ENCODE results near the gene F12. TPM values are rescaled to one million over a fixed set of nuclear protein-coding genes. Genes with fewer than 3 reads are reported as not detected.
"Not testable (repeated sequence)": the region's sequence is repeated elsewhere in the genome, so short reads cannot be mapped to it uniquely, and the experiment has no call there.

The F12 gene
- total RNA-seq, 1 experiment from 2014 or later = 2.4 TPM

GRCh38 chr5:177432143-177432838 is 22.9 kb upstream of the F12 start:
- no peak for DNase-seq (ENCODE audit: low read depth)

- no peak for DNase-seq (ENCODE audit: low read depth)
Observed at GRCh38 chr5:177431317-177432142, 22.2 kb upstream of the F12 start.

DNA sequence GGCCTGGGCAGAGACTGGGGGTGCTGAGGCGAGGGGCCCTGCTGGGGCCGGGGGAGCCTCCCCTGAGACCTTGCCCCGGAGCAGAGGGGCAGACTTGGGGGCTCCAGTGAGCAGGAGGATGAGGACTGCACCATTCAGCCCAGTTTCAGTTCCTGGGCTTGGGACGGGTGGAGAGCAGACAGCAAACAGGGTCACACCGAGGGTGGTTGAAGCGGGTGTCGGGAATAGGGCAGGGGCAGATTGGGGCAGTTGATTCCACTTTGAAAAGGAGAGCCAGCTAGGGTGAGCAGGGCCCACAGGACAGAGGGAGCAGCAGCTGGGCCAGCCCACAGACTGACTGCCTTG is 21.6 kb upstream of the F12 start:
- DNase-seq (ENCODE audit: low read depth) = no peak

DNA sequence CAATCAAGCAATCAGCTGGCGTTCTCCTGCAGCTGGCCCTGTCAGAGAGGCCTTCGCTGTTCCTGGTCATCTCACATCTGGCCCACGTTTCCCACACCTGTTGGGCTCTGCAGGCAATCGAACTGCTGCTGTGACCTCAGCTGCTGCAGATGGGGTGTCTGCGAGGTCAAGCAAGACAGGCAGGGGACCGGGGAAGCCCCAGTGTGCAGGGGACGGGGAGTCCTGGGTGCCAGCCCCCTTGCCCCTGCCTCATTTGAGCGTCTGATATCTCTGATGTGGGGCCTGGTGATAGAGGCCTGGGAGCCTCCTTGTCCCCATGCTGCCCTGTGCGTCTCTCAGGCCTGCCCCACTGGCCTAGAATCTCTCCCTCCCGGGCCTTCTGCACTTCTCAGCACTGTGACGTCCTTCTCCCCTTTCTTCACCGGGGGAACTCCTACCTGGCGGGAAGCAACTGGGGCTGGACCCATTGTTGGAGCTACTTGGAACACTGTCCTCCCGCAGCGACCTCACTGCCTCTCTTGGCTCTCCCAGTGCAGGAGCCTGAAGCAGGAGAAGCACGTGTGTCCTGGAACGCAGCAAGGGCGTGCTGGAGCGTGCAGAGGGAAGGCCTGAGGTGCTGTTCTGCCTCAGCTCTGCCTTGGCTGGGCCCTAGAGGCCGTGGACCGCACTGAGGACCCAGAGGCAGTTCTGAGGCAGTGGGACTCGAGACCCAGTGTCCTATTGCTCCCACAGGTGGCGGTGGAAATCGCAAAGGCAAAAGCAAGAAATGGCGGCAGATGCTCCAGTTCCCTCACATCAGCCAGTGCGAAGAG is 21.0 kb upstream of the F12 start:
- no peak for DNase-seq (ENCODE audit: low read depth)

- DNase-seq (ENCODE audit: low read depth) = no peak
Observed at GRCh38 chr5:177429248-177430040, 20.1 kb upstream of the F12 start.

- DNase-seq (ENCODE audit: low read depth) = no peak
Observed at GRCh38 chr5:177428574-177429217, 19.3 kb upstream of the F12 start.

- no peak for DNase-seq (ENCODE audit: low read depth)
Observed at GRCh38 chr5:177427919-177428573, 18.7 kb upstream of the F12 start.

DNA sequence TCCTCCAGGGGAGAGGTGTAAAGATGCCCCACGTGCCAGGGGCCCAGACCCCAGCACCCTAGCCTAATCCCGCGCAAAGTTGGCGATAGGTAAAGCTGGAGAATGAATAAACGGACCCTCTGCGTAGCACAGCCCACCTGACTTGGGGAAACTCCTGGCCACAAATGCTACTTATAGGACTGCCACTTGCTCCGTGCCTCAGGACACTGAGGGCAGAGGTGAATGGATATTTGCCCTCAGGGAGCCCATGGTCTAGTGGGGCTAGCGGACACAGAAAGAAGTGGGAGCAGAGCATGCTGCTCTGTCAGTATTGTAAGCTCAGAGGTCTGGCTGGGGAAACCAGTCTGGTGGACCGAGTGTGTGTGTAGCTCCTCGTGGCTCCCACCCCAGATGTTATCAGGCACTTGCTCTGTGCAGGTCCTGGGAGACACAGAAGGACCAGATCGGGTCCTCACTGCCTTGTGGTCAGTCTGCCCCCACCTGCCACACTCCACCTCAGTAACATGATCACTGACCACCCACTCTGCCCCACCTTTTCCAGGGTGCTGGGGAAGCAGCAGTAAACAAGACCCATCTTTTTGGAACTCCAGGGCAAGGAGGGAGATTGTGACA is 18.0 kb upstream of the F12 start:
- no peak for DNase-seq (ENCODE audit: low read depth)

DNA sequence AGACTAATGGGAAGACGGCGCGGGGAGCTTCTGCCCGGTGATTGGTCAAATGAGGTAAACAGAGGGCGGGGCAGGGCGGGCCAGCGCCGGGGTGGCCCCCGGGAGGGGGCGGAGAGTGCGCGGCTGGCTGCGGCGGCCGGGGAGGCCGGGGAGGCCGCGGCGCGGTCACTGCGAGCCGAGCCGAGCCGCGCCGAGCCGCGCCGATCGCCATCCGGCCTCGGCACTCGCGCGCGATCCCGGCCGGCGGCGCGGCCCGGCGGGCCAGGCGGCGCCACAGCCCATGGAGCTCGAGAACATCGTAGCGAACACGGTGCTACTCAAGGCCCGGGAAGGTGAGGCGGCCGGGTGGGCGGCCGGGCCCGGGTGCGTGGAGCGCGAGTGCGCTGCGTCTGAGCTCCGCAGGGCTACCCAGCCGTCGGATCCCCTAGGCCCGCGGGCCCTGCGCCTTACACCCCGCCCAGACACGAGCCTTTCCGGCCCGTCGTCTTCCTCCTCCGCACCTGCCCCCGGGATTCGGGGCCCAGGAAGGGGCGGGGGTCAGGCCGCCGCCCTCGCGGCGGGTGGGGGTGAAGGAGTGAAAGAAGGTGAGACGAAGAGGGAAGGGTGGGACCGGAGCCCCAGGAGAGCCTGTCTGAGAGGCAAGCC is 17.3 kb upstream of the F12 start, which contains the start of gene GRK6:
TSS of gene GRK6 (plus strand) at position 111 of the 645 bp plus-strand sequence. CDS start at position 281, 170 bp downstream.
- peak; percentile 45 for DNase-seq (ENCODE audit: low read depth)

DNA sequence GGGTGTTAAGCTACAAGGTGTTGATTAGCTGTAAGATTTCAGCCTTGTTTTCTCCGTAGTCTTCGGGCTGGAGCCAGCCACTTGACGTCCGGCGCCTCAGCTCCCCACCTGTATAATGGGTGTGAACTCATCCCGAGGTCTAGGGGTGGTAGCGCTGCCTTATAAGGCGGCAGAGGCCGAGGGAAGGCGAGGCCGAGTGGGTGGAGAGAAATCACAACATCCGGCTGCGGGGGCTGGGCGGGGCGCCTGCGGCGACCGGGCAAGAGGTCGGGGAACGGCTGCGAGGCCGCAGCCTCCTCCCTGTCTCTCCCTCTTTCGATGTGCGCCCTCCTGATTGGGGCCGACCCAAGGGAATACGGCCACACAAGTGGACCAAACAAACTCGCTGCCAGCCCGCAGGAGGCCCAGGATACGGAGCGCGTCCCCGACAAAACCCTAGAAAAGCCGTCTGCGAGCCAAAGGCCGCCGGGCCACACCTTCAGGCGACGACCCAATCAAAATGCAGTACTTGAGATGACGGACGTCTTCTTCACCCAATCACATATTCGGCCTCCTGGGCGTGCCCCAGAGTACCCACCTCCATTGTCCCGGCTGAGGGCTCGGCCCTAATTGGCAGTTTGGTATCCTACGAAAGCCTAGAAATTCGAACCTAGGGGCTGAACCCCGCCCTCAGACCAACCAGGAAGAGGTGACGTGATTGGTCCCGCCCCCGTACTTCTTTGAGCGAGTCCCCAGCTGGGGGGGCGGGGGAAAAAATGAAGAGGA is 16.6 kb upstream of the F12 start:
- DNase-seq (ENCODE audit: low read depth) = peak; percentile 100

DNA sequence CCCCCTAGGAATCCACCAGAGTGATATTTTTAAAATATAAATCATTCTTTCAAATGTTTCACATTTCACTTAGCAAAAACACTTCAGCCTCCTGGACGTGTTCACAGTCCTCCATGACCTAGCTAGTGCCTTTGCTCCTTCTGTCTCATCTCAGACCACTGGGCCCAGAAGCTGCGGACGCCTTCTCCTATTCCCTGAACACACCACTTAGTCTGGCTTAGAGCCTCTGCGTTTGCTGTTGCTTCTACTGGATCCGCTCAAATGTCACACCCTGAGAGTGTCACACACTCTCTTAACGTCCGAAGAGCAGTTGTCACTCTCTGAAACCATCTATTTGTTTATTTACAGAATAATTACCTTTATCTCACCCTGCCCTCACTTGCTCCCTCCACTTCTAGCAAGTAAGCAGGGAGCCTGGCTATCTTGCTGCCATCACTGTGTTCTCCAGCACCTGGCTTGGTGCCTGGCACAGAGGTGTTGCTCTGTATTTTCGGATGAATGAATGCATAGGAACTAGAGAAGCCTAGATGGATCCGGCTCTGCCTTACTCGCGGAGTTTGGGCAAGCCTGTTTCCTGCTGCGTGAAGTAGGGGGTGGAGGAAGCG is 15.9 kb upstream of the F12 start:
- no peak for DNase-seq (ENCODE audit: low read depth)

DNA sequence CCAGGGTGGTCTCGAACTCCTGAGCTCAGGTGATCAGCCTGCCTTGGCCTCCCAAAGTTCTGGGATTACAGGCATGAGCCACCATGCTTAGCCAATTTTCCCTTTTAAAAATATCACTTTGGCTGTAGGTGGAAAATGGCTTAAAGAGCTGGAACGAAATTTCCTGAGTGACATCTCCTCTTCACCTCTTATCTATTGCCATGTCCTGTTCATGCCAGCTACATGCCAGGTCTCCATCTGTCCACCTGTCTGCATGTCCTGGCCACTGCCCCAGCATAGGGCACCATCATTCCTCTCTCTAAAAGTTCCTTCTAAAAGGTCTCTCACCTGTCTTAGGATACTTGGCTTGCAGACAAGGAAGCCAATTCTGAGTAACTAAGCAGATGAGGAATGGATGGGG is 14.3 kb upstream of the F12 start:
- no peak for DNase-seq (ENCODE audit: low read depth)

DNA sequence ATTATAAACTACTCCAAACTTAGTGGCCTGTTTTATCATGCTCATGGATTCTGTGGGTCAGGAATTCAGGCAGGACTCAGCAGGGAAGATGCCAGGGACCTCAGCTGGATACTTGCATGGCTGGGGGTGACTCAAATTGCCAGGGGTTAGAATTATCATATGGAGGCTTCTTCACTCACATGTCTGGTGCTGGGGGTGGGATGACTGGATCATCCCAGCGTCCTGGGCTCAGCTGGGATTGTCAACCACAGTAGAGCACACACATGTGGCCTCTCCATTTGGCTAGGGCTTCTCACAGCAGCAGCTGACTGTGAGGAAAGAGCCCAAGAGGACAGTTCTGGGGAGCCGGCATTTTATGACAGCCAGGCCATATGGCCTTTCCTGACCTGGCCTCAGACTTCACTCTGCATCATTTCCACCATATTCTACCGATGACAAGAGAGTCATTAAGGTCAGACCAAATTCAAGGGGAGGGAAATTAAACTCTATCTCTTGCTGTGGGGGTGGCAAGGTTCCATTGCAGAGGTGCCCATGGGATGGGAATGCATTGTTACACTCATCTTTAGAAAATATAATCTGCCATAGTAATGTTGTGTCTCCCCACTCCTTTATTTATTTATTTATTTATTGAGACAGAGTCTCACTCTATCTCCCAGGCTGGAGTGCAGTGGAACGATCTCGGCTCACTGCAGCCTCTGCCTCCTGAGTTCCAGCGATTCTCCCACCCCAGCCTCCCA is 11.9 kb upstream of the F12 start:
- DNase-seq (ENCODE audit: low read depth) = no peak

DNA sequence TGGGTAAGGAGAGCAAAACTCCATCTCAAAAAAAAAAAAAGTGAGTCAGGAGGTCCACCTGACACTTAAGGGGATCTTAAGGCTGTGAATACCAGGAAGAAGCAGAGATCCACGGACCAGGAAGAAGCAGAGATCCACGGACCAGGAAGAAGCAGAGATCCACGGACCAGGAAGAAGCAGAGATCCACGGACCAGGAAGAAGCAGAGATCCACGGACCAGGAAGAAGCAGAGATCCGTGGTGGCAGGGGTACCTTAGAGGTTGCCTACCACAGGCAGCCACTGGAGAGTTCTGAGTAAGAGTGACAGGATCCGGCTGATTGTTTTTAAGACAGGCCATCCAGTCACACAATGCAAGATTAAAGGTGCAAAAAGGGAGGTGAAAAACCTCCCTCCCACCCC is 11.1 kb upstream of the F12 start:
- not testable (repeated sequence) for DNase-seq (ENCODE audit: low read depth)

DNA sequence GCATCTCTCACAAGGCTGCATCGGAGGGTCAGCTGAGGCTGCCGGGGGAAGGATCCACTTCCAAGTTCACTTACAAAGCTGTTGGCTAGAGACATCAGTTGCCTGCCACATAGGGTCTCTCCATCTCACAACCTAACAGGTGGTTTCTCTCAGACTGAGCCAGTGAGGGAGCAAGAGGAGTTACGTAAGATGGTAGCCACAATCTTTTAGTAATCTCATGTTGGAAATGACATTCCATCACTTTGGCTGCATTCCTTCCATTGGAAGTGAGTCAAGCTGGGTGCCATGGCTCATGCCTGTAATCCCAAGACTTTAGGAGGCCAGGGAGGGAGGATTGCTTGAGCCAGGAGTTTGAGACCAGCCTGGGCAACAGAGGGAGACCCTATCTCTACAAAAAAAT is 9.7 kb upstream of the F12 start:
- peak; percentile 69 for DNase-seq (ENCODE audit: low read depth)

- not testable (repeated sequence) for DNase-seq (ENCODE audit: low read depth)
Observed at GRCh38 chr5:177417081-177417480, 7.7 kb upstream of the F12 start.

GRCh38 chr5:177414481-177414880 is 5.1 kb upstream of the F12 start:
- DNase-seq (ENCODE audit: low read depth) = no peak

Measured in M059J (cell line).